ENCODE data around the gene MZF1. TPM values are rescaled to one million over a fixed set of nuclear protein-coding genes. Genes with fewer than 3 reads are reported as not detected.
A peak's percentile ranks its signal among the peaks of the same experiment; 100 is the strongest.

Gene MZF1
- total and polyA plus RNA-seq, 9 of the 15 experiments (the other 6 are each of a cell fraction or from before 2014, with no cell fraction given), result 0.31 to 29.3 (median 11.5) TPM

DNA sequence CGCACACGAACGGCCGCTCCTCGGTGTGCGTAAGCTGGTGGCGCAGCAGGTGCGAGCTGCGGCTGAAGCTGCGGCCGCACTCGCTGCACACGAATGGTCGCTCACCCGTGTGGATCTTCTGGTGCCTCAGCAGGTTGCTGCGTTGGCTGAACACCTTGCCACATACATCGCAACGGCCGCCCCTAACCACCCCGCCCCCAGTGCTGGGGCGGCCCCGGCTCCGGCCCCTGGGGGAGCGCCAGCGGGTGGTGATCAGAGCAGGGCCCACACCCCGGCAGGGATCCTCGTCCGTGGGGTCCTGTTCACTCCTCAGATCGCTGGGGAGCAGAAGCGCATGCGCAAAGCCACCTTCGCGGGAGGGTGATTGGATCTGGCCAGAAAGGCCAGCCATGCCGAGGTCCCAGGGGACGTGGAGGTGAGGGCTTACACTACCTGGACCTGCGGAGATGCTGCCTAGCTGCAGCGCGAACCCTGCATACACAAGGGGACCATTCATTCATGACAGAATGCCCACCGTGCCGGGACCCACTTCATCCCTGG lies 10.0 kb downstream of the MZF1 start (continued):
- TF ChIP-seq ZNF175 (CRISPR knock-in tag; IDR thresholded peaks at IDR 0.05; ENCODE audit: low read depth) (no peak), ARID1B (IDR thresholded peaks at IDR 0.05) (no peak), FOS (IDR thresholded peaks at IDR 0.05; ENCODE audit: extremely low read depth, insufficient read length) (no peak), HDAC3 (IDR thresholded peaks at IDR 0.05; ENCODE audit: borderline replicate concordance, partially characterized antibody) (no peak), GABPB2 (CRISPR knock-in tag; conservative IDR thresholded peaks at IDR 0.05) (no peak), JUND (IDR thresholded peaks at IDR 0.05; ENCODE audit: borderline replicate concordance, low read depth, low read length) (no peak), JUND (tag; IDR thresholded peaks at IDR 0.05; ENCODE audit: borderline replicate concordance, low read depth, low read length) (no peak), RBFOX2 (IDR thresholded peaks at IDR 0.05; ENCODE audit: low read depth, low read length) (0 out of 2 replicates have a peak, but pooled peaks have one; percentile 3), MAFG (tag; conservative IDR thresholded peaks at IDR 0.05) (no peak), POLR2G (IDR thresholded peaks at IDR 0.05; ENCODE audit: low read depth, low read length) (peak; percentile 53), NCOA2 (IDR thresholded peaks at IDR 0.05; ENCODE audit: partially characterized antibody in 2 of 2) (no peak), RBBP5 (IDR thresholded peaks at IDR 0.05; ENCODE audit: borderline replicate concordance, insufficient read depth, low read length, poor library complexity, severe bottlenecking) (no peak)
- TF ChIP-seq, protein P1, sequence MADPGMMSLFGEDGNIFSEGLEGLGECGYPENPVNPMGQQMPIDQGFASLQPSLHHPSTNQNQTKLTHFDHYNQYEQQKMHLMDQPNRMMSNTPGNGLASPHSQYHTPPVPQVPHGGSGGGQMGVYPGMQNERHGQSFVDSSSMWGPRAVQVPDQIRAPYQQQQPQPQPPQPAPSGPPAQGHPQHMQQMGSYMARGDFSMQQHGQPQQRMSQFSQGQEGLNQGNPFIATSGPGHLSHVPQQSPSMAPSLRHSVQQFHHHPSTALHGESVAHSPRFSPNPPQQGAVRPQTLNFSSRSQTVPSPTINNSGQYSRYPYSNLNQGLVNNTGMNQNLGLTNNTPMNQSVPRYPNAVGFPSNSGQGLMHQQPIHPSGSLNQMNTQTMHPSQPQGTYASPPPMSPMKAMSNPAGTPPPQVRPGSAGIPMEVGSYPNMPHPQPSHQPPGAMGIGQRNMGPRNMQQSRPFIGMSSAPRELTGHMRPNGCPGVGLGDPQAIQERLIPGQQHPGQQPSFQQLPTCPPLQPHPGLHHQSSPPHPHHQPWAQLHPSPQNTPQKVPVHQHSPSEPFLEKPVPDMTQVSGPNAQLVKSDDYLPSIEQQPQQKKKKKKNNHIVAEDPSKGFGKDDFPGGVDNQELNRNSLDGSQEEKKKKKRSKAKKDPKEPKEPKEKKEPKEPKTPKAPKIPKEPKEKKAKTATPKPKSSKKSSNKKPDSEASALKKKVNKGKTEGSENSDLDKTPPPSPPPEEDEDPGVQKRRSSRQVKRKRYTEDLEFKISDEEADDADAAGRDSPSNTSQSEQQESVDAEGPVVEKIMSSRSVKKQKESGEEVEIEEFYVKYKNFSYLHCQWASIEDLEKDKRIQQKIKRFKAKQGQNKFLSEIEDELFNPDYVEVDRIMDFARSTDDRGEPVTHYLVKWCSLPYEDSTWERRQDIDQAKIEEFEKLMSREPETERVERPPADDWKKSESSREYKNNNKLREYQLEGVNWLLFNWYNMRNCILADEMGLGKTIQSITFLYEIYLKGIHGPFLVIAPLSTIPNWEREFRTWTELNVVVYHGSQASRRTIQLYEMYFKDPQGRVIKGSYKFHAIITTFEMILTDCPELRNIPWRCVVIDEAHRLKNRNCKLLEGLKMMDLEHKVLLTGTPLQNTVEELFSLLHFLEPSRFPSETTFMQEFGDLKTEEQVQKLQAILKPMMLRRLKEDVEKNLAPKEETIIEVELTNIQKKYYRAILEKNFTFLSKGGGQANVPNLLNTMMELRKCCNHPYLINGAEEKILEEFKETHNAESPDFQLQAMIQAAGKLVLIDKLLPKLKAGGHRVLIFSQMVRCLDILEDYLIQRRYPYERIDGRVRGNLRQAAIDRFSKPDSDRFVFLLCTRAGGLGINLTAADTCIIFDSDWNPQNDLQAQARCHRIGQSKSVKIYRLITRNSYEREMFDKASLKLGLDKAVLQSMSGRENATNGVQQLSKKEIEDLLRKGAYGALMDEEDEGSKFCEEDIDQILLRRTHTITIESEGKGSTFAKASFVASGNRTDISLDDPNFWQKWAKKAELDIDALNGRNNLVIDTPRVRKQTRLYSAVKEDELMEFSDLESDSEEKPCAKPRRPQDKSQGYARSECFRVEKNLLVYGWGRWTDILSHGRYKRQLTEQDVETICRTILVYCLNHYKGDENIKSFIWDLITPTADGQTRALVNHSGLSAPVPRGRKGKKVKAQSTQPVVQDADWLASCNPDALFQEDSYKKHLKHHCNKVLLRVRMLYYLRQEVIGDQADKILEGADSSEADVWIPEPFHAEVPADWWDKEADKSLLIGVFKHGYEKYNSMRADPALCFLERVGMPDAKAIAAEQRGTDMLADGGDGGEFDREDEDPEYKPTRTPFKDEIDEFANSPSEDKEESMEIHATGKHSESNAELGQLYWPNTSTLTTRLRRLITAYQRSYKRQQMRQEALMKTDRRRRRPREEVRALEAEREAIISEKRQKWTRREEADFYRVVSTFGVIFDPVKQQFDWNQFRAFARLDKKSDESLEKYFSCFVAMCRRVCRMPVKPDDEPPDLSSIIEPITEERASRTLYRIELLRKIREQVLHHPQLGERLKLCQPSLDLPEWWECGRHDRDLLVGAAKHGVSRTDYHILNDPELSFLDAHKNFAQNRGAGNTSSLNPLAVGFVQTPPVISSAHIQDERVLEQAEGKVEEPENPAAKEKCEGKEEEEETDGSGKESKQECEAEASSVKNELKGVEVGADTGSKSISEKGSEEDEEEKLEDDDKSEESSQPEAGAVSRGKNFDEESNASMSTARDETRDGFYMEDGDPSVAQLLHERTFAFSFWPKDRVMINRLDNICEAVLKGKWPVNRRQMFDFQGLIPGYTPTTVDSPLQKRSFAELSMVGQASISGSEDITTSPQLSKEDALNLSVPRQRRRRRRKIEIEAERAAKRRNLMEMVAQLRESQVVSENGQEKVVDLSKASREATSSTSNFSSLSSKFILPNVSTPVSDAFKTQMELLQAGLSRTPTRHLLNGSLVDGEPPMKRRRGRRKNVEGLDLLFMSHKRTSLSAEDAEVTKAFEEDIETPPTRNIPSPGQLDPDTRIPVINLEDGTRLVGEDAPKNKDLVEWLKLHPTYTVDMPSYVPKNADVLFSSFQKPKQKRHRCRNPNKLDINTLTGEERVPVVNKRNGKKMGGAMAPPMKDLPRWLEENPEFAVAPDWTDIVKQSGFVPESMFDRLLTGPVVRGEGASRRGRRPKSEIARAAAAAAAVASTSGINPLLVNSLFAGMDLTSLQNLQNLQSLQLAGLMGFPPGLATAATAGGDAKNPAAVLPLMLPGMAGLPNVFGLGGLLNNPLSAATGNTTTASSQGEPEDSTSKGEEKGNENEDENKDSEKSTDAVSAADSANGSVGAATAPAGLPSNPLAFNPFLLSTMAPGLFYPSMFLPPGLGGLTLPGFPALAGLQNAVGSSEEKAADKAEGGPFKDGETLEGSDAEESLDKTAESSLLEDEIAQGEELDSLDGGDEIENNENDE (IDR thresholded peaks at IDR 0.05; ENCODE audit: low read depth, low read length), result no peak

Data from K562 (cell line).